GM12878 (cell line): ENCODE results near the gene RRBP1. TPM values are rescaled to one million over a fixed set of nuclear protein-coding genes. Genes with fewer than 3 reads are reported as not detected.
A peak's percentile ranks its signal among the peaks of the same experiment; 100 is the strongest.

ENCODE experiments used
- ATF7 ChIP-seq: fragments of 450-650 bp; IDR thresholded peaks from 2 replicates; pipeline ENCODE4 v1.6.1; 2016; ENCODE audit warnings: low read depth, mild to moderate bottlenecking
- BCL11A ChIP-seq: IDR thresholded peaks from 2 replicates; pipeline ENCODE4 v1.6.1; 2011; ENCODE audit warnings: low read depth, low read length
- CEBPB ChIP-seq, 2 experiments: fragments of 150-350 bp in 1 of 2; IDR thresholded peaks; 2 replicates each; pipeline ENCODE4 v1.6.1; 2012 to 2014; ENCODE audit warnings: low read depth in 2 of 2, low read length in 2 of 2, borderline replicate concordance in 1 of 2, inconsistent platforms in 1 of 2
- GATAD2B ChIP-seq: fragments of 450-650 bp; conservative IDR thresholded peaks from 2 replicates; pipeline ENCODE4 v1.6.1; 2017; ENCODE audit warnings: low read depth, mild to moderate bottlenecking, moderate library complexity
- JUNB ChIP-seq: IDR thresholded peaks from 2 replicates; pipeline ENCODE4 v1.6.1; 2016; ENCODE audit warnings: antibody characterized with exemption, mild to moderate bottlenecking
- KAT2A ChIP-seq: conservative IDR thresholded peaks from 2 replicates; pipeline ENCODE4 v1.6.1; 2011; ENCODE audit warnings: low read depth, low read length; ENCODE audit not compliant: control insufficient read depth
- KLF5 ChIP-seq: fragments of 450-650 bp; IDR thresholded peaks from 2 replicates; pipeline ENCODE4 v1.6.1; 2014; ENCODE audit warnings: mild to moderate bottlenecking; ENCODE audit not compliant: partially characterized antibody
- MYC ChIP-seq: IDR thresholded peaks from 2 replicates; pipeline ENCODE4 v1.6.1; 2011; ENCODE audit warnings: mild to moderate bottlenecking, low read length, moderate library complexity, inconsistent platforms; ENCODE audit not compliant: insufficient read depth, insufficient replicate concordance, insufficient read length, severe bottlenecking
- POU2F2 ChIP-seq: IDR thresholded peaks from 3 replicates; pipeline ENCODE4 v1.6.1; 2011; ENCODE audit warnings: low read depth, mild to moderate bottlenecking, low read length, borderline replicate concordance
- RAD51 ChIP-seq: fragments of 450-650 bp; IDR thresholded peaks from 2 replicates; pipeline ENCODE4 v1.6.1; 2016; ENCODE audit warnings: moderate library complexity, mild to moderate bottlenecking, inconsistent platforms
- SMC3 ChIP-seq: IDR thresholded peaks from 2 replicates; pipeline ENCODE4 v1.6.1; 2011; ENCODE audit warnings: low read length, improper control_type of control experiment, borderline replicate concordance
- STAT1 ChIP-seq: fragments of 450-650 bp; conservative IDR thresholded peaks from 2 replicates; pipeline ENCODE4 v1.6.1; 2014; ENCODE audit warnings: antibody characterized with exemption, mild to moderate bottlenecking
- SUPT20H ChIP-seq: IDR thresholded peaks from 2 replicates; pipeline ENCODE4 v1.6.1; 2011; ENCODE audit warnings: low read depth, mild to moderate bottlenecking, low read length, moderate library complexity, borderline replicate concordance; ENCODE audit not compliant: control insufficient read depth
- YBX1 ChIP-seq: fragments of 450-650 bp; IDR thresholded peaks from 2 replicates; pipeline ENCODE4 v1.6.1; 2016; ENCODE audit warnings: antibody characterized with exemption
- ZNF207 ChIP-seq: fragments of 450-650 bp; IDR thresholded peaks from 2 replicates; pipeline ENCODE4 v1.6.1; 2014; ENCODE audit warnings: antibody characterized with exemption, mild to moderate bottlenecking, borderline replicate concordance
- ZSCAN29 ChIP-seq: fragments of 450-650 bp; IDR thresholded peaks from 2 replicates; pipeline ENCODE4 v1.6.1; 2017; ENCODE audit warnings: mild to moderate bottlenecking, moderate library complexity
- polyA plus RNA-seq, 11 experiments: library from polyadenylated mRNA; depleted of rRNA in 4 of 11; unstranded in 6 of 11; stranded (reverse) in 5 of 11; fragments of >200 nt; fragmentation: Nextera tagmentation in 4 of 11; fragmentation: Illumina TruSeq in 1 of 11; extraction: Ambion mirVana in 4 of 11; extraction: Trizol in 1 of 11; gene quantifications; 1 replicate in 1 of 11; 2 replicates in 10 of 11; pipeline versions ENCODE4 v1.2.1 to v1.2.3, GENCODE V29; 2011 to 2016; ENCODE audit warnings: inconsistent platforms in 2 of 11, missing spikeins in 2 of 11, low read depth in 1 of 11
- total RNA-seq, 4 experiments: library from RNA; depleted of rRNA in 3 of 4; stranded (reverse); fragments of >200 nt in 3 of 4; fragmentation: Illumina TruSeq in 1 of 4; extraction: Trizol in 1 of 4; gene quantifications; 2 replicates each; pipeline versions ENCODE4 v1.2.1 to v1.2.3, GENCODE V29; 2013 to 2021
- TF ChIP-seq, protein P1 (sequence below): fragments of 150-350 bp; IDR thresholded peaks from 2 replicates; pipeline ENCODE4 v1.6.1; 2016; ENCODE audit warnings: low read depth, low read length
- TF ChIP-seq, protein P2 (sequence below): fragments of 450-650 bp; IDR thresholded peaks from 2 replicates; pipeline ENCODE4 v1.6.1; 2017; ENCODE audit warnings: mild to moderate bottlenecking
- TF ChIP-seq, protein P3 (sequence below): IDR thresholded peaks from 2 replicates; pipeline ENCODE4 v1.6.1; 2011; ENCODE audit warnings: borderline replicate concordance, low read depth, mild to moderate bottlenecking, moderate library complexity, mixed read lengths, low read length; ENCODE audit not compliant: insufficient read depth; ENCODE audit errors: extremely low read length
- TF ChIP-seq, protein P4 (sequence below): fragments of 450-650 bp; formaldehyde crosslinking; IDR thresholded peaks from 2 replicates; pipeline ENCODE4 v1.4.0; 2022; ENCODE audit warnings: mild to moderate bottlenecking, moderate library complexity

RRBP1 gene
- total and polyA plus RNA-seq, 10 of the 15 experiments (the other 5 are each of a cell fraction or from before 2014, with no cell fraction given) = 1.2 to 57.4 (median 24.6) TPM

DNA sequence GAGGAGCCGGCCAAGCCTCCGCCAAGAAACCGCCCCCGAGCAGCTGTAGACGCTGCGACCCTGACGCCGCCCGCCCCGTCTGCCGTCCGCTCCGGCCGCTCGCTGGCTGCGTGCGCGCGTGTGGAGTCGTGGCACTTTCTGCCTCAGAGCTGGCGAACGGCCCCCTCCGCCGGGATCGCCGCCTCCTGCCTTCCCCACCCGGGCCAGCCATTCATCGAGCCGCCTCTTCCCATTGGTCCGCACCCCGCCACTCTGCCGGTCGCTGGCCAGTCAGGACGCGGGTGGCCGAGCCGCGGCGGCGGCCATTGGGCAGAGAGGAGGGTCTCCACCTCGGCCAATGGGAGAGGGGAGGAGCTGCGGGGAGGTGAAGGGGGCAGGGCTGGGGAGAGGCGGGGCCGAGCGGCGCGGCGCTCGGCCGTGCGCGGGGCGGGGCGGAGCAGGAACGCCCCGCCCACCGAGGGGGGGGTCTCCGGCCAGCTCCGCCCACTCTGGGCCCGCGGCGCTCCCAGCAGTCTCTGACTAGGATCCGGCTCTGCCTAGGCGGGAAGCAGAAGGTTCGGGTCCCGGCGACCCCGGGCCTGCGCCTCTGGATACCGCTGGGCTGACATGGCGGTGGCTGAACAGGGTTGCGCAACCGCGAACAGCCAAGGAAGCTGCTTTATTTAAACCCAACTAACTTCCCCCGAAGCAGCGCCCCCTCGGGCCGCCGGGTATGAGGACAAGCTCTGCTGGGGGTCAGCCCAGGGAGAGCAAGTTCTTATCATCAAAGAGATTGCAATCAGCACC, at the start of gene RRBP1 (continued):
- TF ChIP-seq POU2F2 (0 out of 3 replicates have a peak, but pooled peaks have one; percentile 47), CEBPB (IDR thresholded peaks at IDR 0.05; ENCODE audit: borderline replicate concordance in 1 of 2, low read depth in 2 of 2, low read length in 2 of 2) (peak in 1 of 2 experiments; percentile 97; a peak in 2 of 4 replicates), ZSCAN29 (no peak), SMC3 (0 out of 2 replicates have a peak, but pooled peaks have one; percentile 27), SUPT20H (no peak), BCL11A (no peak), GATAD2B (peak; percentile 33; the same call in 1 of the 2 replicates), ZNF207 (peak; percentile 76; the same call in 1 of the 2 replicates), STAT1 (no peak; the same call in 1 of the 2 replicates), KAT2A (no peak), YBX1 (no peak), JUNB (no peak), RAD51 (no peak), KLF5 (no peak), MYC (no peak), ATF7 (no peak)
- TF ChIP-seq, protein P1, sequence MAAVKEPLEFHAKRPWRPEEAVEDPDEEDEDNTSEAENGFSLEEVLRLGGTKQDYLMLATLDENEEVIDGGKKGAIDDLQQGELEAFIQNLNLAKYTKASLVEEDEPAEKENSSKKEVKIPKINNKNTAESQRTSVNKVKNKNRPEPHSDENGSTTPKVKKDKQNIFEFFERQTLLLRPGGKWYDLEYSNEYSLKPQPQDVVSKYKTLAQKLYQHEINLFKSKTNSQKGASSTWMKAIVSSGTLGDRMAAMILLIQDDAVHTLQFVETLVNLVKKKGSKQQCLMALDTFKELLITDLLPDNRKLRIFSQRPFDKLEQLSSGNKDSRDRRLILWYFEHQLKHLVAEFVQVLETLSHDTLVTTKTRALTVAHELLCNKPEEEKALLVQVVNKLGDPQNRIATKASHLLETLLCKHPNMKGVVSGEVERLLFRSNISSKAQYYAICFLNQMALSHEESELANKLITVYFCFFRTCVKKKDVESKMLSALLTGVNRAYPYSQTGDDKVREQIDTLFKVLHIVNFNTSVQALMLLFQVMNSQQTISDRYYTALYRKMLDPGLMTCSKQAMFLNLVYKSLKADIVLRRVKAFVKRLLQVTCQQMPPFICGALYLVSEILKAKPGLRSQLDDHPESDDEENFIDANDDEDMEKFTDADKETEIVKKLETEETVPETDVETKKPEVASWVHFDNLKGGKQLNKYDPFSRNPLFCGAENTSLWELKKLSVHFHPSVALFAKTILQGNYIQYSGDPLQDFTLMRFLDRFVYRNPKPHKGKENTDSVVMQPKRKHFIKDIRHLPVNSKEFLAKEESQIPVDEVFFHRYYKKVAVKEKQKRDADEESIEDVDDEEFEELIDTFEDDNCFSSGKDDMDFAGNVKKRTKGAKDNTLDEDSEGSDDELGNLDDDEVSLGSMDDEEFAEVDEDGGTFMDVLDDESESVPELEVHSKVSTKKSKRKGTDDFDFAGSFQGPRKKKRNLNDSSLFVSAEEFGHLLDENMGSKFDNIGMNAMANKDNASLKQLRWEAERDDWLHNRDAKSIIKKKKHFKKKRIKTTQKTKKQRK = peak; percentile 23; the same call in 1 of the 2 replicates
- TF ChIP-seq, protein P2, sequence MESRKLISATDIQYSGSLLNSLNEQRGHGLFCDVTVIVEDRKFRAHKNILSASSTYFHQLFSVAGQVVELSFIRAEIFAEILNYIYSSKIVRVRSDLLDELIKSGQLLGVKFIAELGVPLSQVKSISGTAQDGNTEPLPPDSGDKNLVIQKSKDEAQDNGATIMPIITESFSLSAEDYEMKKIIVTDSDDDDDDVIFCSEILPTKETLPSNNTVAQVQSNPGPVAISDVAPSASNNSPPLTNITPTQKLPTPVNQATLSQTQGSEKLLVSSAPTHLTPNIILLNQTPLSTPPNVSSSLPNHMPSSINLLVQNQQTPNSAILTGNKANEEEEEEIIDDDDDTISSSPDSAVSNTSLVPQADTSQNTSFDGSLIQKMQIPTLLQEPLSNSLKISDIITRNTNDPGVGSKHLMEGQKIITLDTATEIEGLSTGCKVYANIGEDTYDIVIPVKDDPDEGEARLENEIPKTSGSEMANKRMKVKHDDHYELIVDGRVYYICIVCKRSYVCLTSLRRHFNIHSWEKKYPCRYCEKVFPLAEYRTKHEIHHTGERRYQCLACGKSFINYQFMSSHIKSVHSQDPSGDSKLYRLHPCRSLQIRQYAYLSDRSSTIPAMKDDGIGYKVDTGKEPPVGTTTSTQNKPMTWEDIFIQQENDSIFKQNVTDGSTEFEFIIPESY = no peak
- TF ChIP-seq, protein P3, sequence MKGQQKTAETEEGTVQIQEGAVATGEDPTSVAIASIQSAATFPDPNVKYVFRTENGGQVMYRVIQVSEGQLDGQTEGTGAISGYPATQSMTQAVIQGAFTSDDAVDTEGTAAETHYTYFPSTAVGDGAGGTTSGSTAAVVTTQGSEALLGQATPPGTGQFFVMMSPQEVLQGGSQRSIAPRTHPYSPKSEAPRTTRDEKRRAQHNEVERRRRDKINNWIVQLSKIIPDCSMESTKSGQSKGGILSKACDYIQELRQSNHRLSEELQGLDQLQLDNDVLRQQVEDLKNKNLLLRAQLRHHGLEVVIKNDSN = no peak
- TF ChIP-seq, protein P4, sequence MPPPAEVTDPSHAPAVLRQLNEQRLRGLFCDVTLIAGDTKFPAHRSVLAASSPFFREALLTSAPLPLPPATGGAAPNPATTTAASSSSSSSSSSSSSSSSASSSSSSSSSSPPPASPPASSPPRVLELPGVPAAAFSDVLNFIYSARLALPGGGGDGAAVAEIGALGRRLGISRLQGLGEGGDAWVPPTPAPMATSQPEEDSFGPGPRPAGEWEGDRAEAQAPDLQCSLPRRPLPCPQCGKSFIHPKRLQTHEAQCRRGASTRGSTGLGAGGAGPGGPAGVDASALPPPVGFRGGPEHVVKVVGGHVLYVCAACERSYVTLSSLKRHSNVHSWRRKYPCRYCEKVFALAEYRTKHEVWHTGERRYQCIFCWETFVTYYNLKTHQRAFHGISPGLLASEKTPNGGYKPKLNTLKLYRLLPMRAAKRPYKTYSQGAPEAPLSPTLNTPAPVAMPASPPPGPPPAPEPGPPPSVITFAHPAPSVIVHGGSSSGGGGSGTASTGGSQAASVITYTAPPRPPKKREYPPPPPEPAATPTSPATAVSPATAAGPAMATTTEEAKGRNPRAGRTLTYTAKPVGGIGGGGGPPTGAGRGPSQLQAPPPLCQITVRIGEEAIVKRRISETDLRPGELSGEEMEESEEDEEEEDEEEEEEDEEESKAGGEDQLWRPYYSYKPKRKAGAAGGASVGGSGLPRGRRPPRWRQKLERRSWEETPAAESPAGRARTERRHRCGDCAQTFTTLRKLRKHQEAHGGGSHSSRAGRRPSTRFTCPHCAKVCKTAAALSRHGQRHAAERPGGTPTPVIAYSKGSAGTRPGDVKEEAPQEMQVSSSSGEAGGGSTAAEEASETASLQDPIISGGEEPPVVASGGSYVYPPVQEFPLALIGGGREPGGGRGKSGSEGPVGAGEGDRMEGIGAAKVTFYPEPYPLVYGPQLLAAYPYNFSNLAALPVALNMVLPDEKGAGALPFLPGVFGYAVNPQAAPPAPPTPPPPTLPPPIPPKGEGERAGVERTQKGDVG (CRISPR knock-in tag) = no peak
